Measurements from ENCODE around the gene SYMPK. TPM values are rescaled to one million over a fixed set of nuclear protein-coding genes. Genes with fewer than 3 reads are reported as not detected.

SYMPK gene
- total and polyA plus RNA-seq, 2 donors from 2014 or later, result 61.5 to 77.4 TPM

DNA sequence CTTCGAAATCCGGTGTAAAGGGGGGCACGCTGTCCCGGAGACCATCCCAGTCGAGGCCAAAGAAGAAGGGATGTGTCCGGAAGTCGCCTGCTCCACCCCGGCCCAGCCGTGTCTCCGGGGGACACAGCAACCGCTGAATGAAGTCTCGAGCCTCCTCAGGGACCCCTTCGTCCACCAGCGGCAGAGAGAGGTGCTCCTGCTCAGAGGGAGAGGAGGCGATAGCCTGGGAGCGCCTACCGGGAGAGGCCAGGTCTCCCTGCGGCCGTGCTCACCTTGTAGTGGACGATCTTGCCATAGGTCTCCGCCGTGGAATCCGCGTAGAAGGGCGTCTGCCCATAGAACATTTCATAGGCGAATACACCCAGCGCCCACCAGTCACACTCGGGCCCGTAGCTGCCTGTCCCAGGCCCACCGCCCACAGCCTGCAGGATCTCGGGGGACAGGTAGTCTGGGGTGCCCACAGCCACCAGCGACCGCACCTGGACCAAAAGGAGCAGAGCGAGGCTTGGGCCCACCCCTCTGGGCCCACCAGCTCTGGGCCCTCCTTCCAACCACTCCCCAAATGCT lies 85.5 kb downstream of the SYMPK start:
- intact Hi-C loops (cut with DNase I), result no loop called here
- no peak for FAIRE-seq

GRCh38 chr19:45774765-45775164 lies 88.2 kb downstream of the SYMPK start:
- no peak for FAIRE-seq
- DNase-seq, result peak in 1 of 5 donors; percentile 27
- Histone ChIP-seq H3K4me3 (ENCODE audit: low read length in 3 of 3) (no peak overlapping the region), H3K9me3 (ENCODE audit: control insufficient read depth in 2 of 3, insufficient read depth in 1 of 3, low read length in 3 of 3) (no peaks in the 10 kb centered on the region), H3K27ac (ENCODE audit: low read depth in 2 of 2, low read length in 2 of 2) (peak overlapping the region; percentile 32 to 67), H3K27me3 (ENCODE audit: control insufficient read depth, insufficient read depth, low read length) (no peaks in the 10 kb centered on the region), H3K4me1 (ENCODE audit: control insufficient read depth in 2 of 3, insufficient read depth in 2 of 3, low read depth in 1 of 3, low read length in 3 of 3) (peaks cover 0 to 13% (median 12%) of the 10 kb centered on the region in 3 donors), H3K9ac (ENCODE audit: low read length in 3 of 3) (no peak overlapping the region), H3K36me3 (ENCODE audit: control insufficient read depth in 2 of 3, insufficient read depth in 3 of 3, low read length in 3 of 3) (peaks cover 0 to 5% (median 2%) of the 10 kb centered on the region in 3 donors)
- no peak for TF ChIP-seq CTCF (IDR thresholded peaks at IDR 0.05; ENCODE audit: borderline replicate concordance, extremely low read depth, insufficient read depth)
- intact Hi-C loops (cut with DNase I), result no loop called here

More for the DNA sequence above, 85.5 kb downstream of the SYMPK start:
- H3K9ac ChIP-seq (ENCODE audit: low read length in 3 of 3), result no peak overlapping the region
- no peaks in the 10 kb centered on the region for H3K27me3 ChIP-seq (ENCODE audit: control insufficient read depth, insufficient read depth, low read length)
- no peaks in the 10 kb centered on the region for H3K9me3 ChIP-seq (ENCODE audit: control insufficient read depth in 2 of 3, insufficient read depth in 1 of 3, low read length in 3 of 3)
- peaks cover 0 to 5% (median 2%) of the 10 kb centered on the region in 3 donors for H3K36me3 ChIP-seq (ENCODE audit: control insufficient read depth in 2 of 3, insufficient read depth in 3 of 3, low read length in 3 of 3)
- TF ChIP-seq CTCF (IDR thresholded peaks at IDR 0.05; ENCODE audit: borderline replicate concordance, extremely low read depth, insufficient read depth), result no peak
- no peak overlapping the region for H3K4me3 ChIP-seq (ENCODE audit: low read length in 3 of 3)
- H3K4me1 ChIP-seq (ENCODE audit: control insufficient read depth in 2 of 3, insufficient read depth in 2 of 3, low read depth in 1 of 3, low read length in 3 of 3), result peaks cover 0 to 30% (median 9%) of the 10 kb centered on the region in 3 donors
- no peak overlapping the region for H3K27ac ChIP-seq (ENCODE audit: low read depth in 2 of 2, low read length in 2 of 2)
- DNase-seq, result no peak

- FAIRE-seq (no peak), DNase-seq (no peak)
- H3K9me3 ChIP-seq (ENCODE audit: control insufficient read depth in 2 of 3, insufficient read depth in 1 of 3, low read length in 3 of 3), result no peaks in the 10 kb centered on the region
- peaks cover 0 to 5% (median 2%) of the 10 kb centered on the region in 3 donors for H3K36me3 ChIP-seq (ENCODE audit: control insufficient read depth in 2 of 3, insufficient read depth in 3 of 3, low read length in 3 of 3)
- peaks cover 0 to 12% (median 6%) of the 10 kb centered on the region in 3 donors for H3K4me1 ChIP-seq (ENCODE audit: control insufficient read depth in 2 of 3, insufficient read depth in 2 of 3, low read depth in 1 of 3, low read length in 3 of 3)
- H3K9ac ChIP-seq (ENCODE audit: low read length in 3 of 3), result no peak overlapping the region
- no peak for TF ChIP-seq CTCF (IDR thresholded peaks at IDR 0.05; ENCODE audit: borderline replicate concordance, extremely low read depth, insufficient read depth)
- H3K4me3 ChIP-seq (ENCODE audit: low read length in 3 of 3), result no peak overlapping the region
- H3K27me3 ChIP-seq (ENCODE audit: control insufficient read depth, insufficient read depth, low read length), result no peaks in the 10 kb centered on the region
- peak overlapping the region; percentile 49 to 80 for H3K27ac ChIP-seq (ENCODE audit: low read depth in 2 of 2, low read length in 2 of 2)
- intact Hi-C loops (cut with DNase I), result no loop called here
Observed at GRCh38 chr19:45773384-45773783, 89.6 kb downstream of the SYMPK start.
